ENCODE data around the gene FHOD3.

FHOD3 gene

GRCh38 chr18:36415171-36415570, 117.7 kb downstream of the FHOD3 start:
- DNase-seq, result no peak

- no peak for DNase-seq
These were observed 118.1 kb downstream of the FHOD3 start for GRCh38 chr18:36415625-36416024.

GRCh38 chr18:36419188-36419899, 121.8 kb downstream of the FHOD3 start:
- no peak for DNase-seq

DNA sequence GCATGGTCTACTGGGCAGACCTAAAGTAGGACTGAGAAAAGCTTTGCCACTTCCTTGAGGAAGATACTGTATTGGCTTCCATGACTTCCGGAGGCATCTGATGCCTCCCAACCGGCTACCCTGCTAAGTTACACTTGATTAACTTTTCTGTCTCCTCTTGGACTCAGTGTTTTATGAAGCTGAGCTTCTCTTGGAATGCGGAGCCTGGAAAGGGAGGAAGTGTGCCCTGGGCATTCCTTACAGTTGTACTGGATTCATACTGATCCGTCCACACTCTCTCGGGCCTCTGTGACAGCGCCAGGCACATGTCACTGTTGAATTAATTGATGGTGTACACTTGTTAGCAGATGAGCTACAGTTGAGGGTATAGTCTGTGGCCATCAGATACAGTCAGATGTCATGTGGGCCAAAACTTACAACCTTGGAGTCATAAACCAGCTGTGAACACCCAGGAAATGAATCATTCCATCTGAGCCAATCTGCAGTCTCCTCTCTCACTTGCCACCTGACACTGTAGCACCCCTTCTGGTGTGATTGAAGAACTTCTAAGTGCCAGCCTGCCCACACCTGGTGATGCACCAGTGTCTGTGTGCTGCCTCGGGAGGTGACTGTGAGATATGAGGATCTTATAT, 122.5 kb downstream of the FHOD3 start:
- no peak for DNase-seq

DNA sequence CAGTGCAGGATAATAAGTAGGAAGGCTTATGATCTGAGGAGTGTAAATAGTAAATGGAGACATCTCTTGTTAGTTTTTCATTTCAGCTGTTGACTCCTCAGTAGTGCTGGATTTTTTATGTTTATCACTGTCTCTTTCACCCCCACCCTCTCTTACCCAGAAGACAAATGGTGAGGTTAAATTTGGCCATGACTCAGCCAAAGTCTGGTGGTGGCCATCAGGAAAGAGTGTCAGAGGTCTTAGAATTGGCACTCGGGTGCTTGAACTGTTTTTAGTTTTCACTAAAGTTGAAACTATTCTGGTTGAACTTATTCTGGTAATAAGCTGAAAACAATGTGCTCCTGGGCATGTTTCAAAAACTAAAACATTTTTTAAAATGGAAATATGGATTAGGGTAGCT, 123.3 kb downstream of the FHOD3 start:
- DNase-seq, result no peak

GRCh38 chr18:36424741-36425142, 127.2 kb downstream of the FHOD3 start:
- no peak for DNase-seq

- no peak for DNase-seq
These were observed 129.9 kb downstream of the FHOD3 start for GRCh38 chr18:36427369-36427768.

- no peak for DNase-seq
These were observed 130.3 kb downstream of the FHOD3 start for GRCh38 chr18:36427831-36428230.

DNA sequence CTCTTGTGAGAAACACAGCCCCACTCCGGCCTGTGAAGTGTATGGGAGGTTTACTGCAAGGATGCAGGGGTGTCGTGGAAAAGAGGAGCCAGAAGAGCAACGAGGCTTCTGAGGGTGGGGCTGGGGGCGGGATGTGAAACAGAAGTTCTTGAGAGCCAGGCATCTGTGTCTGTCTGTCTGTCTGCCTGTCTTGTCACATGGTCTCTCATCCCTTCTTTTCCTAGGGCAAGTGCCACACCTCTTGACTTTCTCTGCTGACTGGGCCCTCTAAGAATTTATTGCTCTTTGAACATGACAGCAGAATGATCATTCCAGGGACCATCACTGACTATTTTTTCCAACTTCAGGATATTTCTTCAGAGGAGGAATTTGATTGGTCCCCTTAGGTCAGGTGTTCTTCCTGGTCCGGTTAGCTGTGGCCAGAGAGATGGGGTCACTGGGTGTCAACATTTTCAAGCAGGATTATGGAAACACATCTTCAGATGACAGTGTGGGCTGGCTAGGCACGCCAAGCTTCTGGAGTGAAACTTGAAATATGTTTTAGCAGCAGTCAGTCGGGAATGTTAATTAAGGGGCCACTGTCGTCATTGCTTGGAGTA, 131.0 kb downstream of the FHOD3 start:
- DNase-seq, result no peak

DNA sequence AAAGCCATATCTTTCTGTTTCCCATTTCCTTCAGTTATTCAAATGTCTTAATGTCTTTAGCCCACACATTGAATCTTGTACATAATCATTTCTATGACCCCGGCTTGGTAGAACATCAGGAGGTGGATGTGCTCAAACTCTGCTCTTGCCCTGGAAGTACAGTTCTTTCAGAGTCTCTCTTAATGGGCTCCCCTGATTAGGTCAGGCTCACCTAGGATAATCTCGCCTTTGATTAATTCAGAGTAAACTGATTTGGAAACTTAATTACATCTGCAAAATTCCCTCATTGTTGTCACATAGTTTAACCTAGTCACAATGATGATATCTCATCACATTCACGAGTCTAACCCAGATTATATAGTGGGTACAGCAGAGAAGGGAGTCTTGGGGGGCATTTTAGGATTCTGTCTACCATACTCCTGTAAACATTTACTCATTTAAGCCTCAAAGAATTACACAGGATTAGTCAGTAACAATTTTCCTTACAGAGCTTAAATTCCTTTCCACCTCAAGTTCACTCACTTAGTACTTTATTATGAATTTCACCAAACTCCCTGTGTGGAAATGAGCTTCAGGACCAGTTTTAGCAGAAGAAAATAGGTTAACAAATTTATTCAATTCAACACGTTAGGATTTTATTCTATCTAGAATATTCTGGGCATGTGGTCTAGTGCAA, 135.5 kb downstream of the FHOD3 start:
- no peak for DNase-seq

GRCh38 chr18:36436387-36436786, 138.9 kb downstream of the FHOD3 start:
- DNase-seq, result no peak

GRCh38 chr18:36440614-36441013, 143.1 kb downstream of the FHOD3 start:
- no peak for DNase-seq

- no peak for DNase-seq
These were observed 144.1 kb downstream of the FHOD3 start for GRCh38 chr18:36441426-36442240.

DNA sequence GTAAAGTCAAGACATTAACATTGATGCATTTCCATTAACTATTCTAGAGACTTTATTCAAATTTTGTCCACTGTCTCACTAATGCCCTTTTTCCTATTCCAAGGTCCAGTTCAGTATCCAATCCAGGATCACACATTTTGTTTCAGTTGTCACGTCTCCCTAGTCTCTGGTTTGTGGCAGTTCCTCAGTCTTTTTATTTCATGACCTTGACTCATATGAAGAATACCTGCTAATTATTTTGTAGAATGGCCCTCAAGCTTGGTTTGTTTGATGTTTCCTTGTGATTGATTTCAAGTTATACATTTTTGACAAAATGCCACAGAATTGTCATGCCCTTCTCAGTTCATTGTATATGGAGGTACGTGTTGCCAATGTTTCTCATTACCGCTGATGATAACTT, 145.2 kb downstream of the FHOD3 start:
- DNase-seq, result no peak

- no peak for DNase-seq
These were observed 148.5 kb downstream of the FHOD3 start for GRCh38 chr18:36446059-36446458.

DNA sequence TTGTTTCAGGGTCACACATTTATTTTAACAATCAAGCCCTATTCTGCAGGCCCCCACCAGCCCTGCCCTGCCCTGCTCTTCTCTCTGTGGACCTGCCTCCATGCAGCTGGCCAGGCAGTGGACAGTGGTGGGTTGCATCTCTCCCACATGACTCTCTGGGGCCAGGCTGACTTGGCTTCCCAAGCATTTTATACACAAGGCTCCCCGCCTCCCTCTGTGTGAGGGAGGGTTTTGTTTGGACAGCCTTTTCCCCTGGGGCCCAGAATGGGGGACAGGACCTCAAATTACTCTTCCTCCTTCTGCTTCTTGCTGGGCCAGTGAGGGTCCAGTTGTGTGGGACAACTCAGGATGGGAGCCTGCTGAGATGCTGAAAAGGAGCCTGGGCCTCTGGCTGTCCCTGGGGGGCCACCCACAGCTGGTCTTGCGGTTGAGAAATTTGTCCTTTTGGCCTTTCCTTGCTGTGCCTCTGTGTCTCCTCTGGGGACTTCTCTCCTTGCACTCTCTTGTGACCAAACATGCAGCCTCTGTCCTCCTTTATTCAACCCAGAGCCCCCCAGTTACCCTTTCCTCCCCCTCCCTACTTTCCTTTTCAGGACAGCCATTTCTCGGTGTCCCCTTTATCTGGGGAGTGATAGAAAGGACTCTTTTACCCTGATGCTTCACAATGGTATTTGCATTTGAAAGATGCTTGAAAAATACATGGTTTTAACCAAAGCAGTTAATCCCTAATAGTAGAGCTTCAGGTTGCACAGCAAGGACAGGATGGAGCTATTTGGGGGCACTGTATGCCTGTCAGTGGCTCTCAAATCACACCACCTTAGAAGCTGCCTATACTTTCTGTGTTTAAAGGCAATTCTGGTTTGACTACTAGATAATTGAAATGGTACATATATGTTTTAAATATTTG, 151.1 kb downstream of the FHOD3 start:
- DNase-seq, result no peak

DNA sequence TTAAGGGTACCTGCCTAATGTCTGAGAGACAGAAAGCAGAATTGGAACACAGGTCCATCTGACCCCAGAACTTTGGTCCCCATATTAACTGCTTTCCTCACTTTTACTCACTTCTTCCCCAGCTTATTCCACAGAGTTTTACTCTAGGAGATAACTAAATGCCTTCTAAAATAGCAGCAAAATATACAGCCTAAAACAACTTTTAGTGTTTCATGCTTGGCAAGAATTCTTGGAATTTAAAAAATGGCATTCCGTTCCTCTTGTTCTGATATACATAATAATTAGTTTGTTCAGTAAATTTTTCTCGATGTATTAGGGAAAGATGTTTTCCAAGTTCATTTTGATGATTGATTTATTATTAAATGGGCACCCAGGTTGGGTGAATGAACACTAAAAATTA, 151.9 kb downstream of the FHOD3 start:
- no peak for DNase-seq

DNA sequence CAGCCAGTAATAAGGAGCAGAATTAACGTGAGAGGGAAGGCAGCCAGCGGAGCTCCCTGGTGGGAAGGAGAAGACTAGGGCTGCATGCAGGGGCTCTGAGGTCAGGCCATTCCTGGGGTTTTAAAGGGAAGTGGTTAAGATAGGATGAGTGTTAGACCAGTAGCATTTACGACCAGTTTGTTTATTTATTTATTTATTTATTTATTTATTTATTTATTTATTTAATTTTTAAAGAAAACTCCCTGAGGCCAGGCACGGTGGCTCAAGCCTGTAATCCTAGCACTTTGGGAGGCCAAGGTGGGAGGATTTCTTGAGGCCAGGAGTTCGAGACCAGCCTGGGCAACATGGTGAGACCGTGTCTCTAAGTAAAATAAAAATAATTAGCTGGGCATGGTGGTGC, 152.8 kb downstream of the FHOD3 start:
- no peak for DNase-seq

DNA sequence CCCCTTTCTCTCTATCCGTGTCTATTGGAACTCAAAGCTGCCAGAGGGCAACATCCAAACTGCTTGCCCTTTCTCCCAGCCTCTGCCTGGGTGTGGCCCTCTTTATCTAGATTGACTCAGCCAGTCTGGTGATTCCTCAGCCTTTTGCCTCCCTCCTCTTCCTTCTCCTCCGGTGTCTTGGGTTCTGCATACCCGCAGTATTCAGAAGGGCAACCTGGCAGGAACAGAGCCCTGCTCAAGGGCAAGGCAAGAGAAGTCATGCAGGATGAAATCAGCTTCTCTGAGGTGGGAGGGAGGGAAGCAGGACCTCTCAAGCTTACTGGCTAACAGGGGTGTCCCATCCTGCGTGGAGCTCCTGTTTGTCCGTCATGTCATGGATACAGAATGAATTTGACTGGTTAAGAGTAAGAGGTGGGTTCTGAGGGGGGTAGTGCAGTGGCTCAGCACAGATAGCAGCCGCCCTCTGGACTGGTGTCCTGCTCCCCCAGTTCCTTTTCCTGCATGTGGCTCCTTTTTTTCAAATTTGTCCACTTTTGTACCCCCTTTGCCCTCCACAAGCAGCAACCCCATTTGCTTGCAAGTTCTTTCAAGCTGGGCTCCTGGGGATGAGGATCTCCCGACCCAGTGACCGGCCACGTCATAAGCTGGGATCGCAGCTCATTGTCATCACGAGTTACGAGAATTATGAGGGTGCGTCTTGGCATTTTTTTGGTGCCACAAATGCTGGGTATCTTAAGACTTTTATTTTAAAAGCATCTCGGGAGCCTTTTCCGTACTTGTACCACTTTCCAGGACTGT, 154.1 kb downstream of the FHOD3 start:
- DNase-seq, result no peak

DNA sequence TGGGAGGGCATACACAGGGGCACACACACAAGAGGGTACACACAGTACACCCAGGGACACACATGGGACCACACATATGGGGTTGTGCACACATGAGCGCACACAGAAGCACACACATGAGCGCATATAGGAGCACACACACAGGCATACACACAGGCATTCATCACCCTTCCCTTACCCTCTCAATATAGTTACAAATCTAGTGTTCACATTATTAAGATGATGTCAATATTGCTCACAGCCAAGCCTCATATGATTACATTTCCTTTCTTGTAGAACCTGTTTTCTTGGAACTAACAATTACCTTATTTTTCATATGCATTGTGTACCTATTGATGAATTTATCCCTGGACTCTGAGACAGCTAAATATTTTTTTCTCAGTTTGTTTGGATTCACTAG, 156.7 kb downstream of the FHOD3 start:
- DNase-seq, result no peak

DNA sequence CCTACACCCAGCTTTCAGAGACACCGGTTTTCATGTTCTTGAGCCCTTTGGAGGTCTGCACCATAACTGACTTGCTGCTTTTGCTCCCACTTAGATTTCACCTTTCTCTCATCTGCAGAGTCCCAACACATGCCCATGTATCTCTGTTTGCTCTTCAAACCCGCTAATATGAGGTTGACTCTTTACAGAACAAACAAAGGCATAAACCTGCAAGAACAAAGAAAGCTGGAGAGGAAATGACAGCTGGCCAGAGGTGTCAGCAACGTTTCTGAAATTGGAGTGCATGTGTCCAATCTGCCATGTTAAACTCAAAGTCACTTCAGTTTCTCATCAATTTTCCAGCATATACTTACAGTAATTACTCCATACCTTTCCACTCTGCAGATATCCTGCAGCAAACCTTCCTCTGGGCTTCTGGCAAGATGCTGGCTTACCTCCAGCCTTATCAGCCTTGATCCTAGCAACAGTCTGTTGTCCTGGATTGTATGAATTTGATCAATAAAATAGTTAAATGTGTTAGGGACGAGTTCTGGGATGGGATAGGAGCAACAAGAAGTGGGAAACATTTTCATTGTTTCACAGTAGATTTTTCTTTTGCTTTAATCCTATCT, 157.4 kb downstream of the FHOD3 start:
- no peak for DNase-seq
